ENCODE results near the gene NNMT.

Gene NNMT

DNA sequence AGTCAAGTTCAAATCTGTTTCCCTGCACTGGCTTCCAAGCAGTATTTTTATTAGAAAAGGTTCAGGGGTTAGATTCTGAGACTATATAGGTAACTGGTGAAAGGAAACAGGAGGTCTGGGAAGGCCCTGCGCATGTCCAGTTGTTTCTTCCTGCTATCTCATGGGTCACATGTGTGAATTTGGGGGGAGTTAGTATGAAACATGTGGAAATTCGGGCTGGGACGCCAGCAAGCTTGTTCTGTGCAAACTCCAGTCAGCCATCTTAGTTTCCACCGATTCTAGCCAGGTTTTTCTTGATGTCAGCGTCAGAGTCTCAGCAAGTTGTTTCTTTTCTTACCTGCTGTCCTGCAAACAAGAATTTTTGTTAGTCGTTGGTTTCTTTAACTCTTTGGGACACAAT lies 46.8 kb downstream of the NNMT start:
- peaks cover 13% of the 10 kb centered on the region for H3K4me1 ChIP-seq
- H3K36me3 ChIP-seq, result no peaks in the 10 kb centered on the region
- TF ChIP-seq Cebpa-rat (IDR thresholded peaks at IDR 0.05), result no peak
- H3K9ac ChIP-seq, result no peak overlapping the region
- H3K4me2 ChIP-seq, result no peak overlapping the region
- H4K20me1 ChIP-seq, result no peaks in the 10 kb centered on the region
- H3K9me3 ChIP-seq, result peaks cover 19% of the 10 kb centered on the region
- H3K27ac ChIP-seq, result no peak overlapping the region
- no peaks in the 10 kb centered on the region for H3K27me3 ChIP-seq
- H3K4me3 ChIP-seq, result no peak overlapping the region

DNA sequence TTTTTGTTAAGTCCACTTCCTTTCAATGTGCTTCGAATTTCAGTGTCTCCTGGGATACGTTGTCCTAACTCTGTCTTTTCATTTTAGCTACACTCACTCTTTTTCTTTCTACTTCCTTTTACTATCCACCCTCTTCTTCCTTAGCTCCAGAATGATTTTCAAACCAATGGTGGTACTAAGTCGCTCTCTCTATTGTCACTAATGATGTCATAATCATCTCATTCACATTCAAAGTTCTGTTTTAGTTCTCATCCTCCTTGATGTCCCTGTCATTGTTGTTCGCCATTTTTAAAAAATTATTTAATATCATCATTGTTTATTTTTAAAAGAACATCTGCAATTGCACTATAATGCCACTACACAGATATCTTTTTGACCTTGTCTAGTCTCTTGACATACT lies 47.3 kb downstream of the NNMT start:
- Histone ChIP-seq H3K27ac (no peak overlapping the region), H3K4me2 (no peak overlapping the region), H3K9ac (no peak overlapping the region), H3K4me3 (no peak overlapping the region), H3K4me1 (peaks cover 13% of the 10 kb centered on the region), H3K36me3 (no peaks in the 10 kb centered on the region), H3K27me3 (no peaks in the 10 kb centered on the region), H3K9me3 (peaks cover 20% of the 10 kb centered on the region), H4K20me1 (no peaks in the 10 kb centered on the region)
- TF ChIP-seq Cebpa-rat (IDR thresholded peaks at IDR 0.05), result no peak

DNA sequence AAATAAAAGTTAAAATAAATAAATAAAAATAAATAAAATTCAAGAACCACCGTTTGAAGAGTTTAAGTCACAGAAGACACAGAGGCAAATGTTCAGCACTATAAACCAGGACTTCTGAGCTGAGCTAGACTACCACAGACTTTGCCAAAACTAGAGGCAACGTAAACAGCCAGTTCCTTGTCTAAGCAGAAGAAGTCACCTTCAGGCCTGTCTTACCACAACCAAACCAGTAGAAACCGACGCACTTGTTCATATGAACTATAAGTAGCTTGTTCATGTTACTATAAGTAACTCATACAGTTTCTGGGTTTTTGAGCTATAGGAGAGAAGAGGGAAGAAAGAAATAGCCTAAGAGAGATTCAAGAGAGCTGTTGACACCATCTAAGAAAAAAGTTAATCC lies 48.3 kb downstream of the NNMT start:
- no peaks in the 10 kb centered on the region for H3K36me3 ChIP-seq
- H3K4me3 ChIP-seq, result no peak overlapping the region
- H3K4me1 ChIP-seq, result peaks cover 13% of the 10 kb centered on the region
- H3K27ac ChIP-seq, result no peak overlapping the region
- H3K9ac ChIP-seq, result no peak overlapping the region
- no peaks in the 10 kb centered on the region for H4K20me1 ChIP-seq
- H3K27me3 ChIP-seq, result no peaks in the 10 kb centered on the region
- peaks cover 20% of the 10 kb centered on the region for H3K9me3 ChIP-seq
- no peak overlapping the region for H3K4me2 ChIP-seq
- no peak for TF ChIP-seq Cebpa-rat (IDR thresholded peaks at IDR 0.05)

DNA sequence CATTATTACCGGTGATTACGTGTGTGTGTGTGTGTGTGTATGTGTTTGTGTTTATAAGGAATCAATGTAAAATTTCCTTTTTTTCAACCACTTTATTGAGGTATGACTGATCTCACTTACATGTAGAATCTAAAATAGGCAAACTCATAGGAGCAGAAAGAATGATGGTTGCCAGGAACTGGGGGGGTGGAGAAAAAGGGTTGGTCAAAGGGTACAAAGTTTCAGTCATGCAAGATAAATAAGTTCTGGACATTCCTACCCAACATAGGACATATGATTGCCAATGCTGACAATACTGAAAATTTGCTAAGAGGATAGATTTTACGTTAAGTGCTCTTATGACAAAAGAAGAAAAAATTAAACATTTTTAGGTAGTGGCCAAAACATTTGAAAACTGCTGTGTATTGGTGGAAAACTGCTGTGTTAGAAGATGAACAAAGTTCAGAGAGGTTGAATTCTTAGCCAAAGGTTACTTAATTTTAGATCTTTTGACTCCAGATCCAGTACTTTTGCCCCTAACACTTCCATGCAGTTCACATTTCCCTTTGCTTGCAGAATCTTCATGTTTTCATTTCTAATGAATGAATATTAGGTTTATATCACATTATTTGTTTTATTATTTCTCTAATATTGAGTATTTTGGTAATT lies 49.5 kb downstream of the NNMT start:
- Histone ChIP-seq H3K4me2 (no peak overlapping the region), H3K9ac (no peak overlapping the region), H3K9me3 (peaks cover 20% of the 10 kb centered on the region), H3K4me3 (no peak overlapping the region), H4K20me1 (no peaks in the 10 kb centered on the region), H3K27me3 (no peaks in the 10 kb centered on the region), H3K36me3 (no peaks in the 10 kb centered on the region), H3K27ac (no peak overlapping the region), H3K4me1 (peaks cover 7% of the 10 kb centered on the region)
- no peak for TF ChIP-seq Cebpa-rat (IDR thresholded peaks at IDR 0.05)

- Histone ChIP-seq H3K4me3 (no peak overlapping the region), H3K9me3 (peaks cover 17% of the 10 kb centered on the region), H3K4me2 (no peak overlapping the region), H3K27ac (no peak overlapping the region), H4K20me1 (no peaks in the 10 kb centered on the region), H3K4me1 (no peaks in the 10 kb centered on the region), H3K36me3 (no peaks in the 10 kb centered on the region), H3K9ac (no peak overlapping the region), H3K27me3 (no peaks in the 10 kb centered on the region)
- TF ChIP-seq Cebpa-rat (IDR thresholded peaks at IDR 0.05), result no peak
These were observed 50.5 kb downstream of the NNMT start for GRCh38 chr11:114346709-114347141.

- no peak overlapping the region for H3K4me3 ChIP-seq
- no peaks in the 10 kb centered on the region for H4K20me1 ChIP-seq
- H3K36me3 ChIP-seq, result no peaks in the 10 kb centered on the region
- TF ChIP-seq Cebpa-rat (IDR thresholded peaks at IDR 0.05), result no peak
- no peak overlapping the region for H3K9ac ChIP-seq
- H3K4me1 ChIP-seq, result no peaks in the 10 kb centered on the region
- peaks cover 17% of the 10 kb centered on the region for H3K9me3 ChIP-seq
- no peaks in the 10 kb centered on the region for H3K27me3 ChIP-seq
- no peak overlapping the region for H3K27ac ChIP-seq
- H3K4me2 ChIP-seq, result no peak overlapping the region
These were observed 52.3 kb downstream of the NNMT start for GRCh38 chr11:114348200-114349191.

GRCh38 chr11:114350022-114350421 lies 53.8 kb downstream of the NNMT start:
- H3K36me3 ChIP-seq, result no peaks in the 10 kb centered on the region
- H3K9ac ChIP-seq, result no peak overlapping the region
- H3K27me3 ChIP-seq, result no peaks in the 10 kb centered on the region
- H4K20me1 ChIP-seq, result no peaks in the 10 kb centered on the region
- peaks cover 17% of the 10 kb centered on the region for H3K9me3 ChIP-seq
- H3K4me2 ChIP-seq, result no peak overlapping the region
- TF ChIP-seq Cebpa-rat (IDR thresholded peaks at IDR 0.05), result no peak
- no peak overlapping the region for H3K27ac ChIP-seq
- no peak overlapping the region for H3K4me3 ChIP-seq
- H3K4me1 ChIP-seq, result no peaks in the 10 kb centered on the region

- H3K9me3 ChIP-seq, result no peaks in the 10 kb centered on the region
- no peak for TF ChIP-seq Cebpa-rat (IDR thresholded peaks at IDR 0.05)
- no peak overlapping the region for H3K27ac ChIP-seq
- no peaks in the 10 kb centered on the region for H4K20me1 ChIP-seq
- H3K27me3 ChIP-seq, result no peaks in the 10 kb centered on the region
- no peak overlapping the region for H3K9ac ChIP-seq
- H3K36me3 ChIP-seq, result no peaks in the 10 kb centered on the region
- no peak overlapping the region for H3K4me2 ChIP-seq
- no peaks in the 10 kb centered on the region for H3K4me1 ChIP-seq
- no peak overlapping the region for H3K4me3 ChIP-seq
These were observed 57.2 kb downstream of the NNMT start for GRCh38 chr11:114353443-114353842.

DNA sequence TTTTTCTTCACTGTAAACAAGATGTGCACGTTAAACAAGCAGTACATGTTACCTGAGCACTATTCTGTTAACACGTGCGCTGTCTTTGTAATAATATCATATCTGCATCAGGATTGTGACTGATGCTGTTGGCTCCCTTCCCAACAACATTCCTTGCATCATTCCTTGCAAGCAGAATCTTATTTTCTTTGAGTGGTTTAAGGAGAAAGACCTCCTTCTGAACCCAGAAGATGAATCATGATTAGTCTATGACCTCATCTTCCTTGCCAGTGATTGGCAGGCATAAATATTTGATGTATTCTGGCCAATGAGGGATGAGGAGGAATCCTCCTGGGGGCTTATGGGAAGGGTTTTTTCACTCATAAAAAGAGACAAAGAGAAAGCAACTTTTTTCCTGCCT lies 57.9 kb downstream of the NNMT start:
- no peaks in the 10 kb centered on the region for H3K36me3 ChIP-seq
- TF ChIP-seq Cebpa-rat (IDR thresholded peaks at IDR 0.05), result no peak
- H3K4me3 ChIP-seq, result no peak overlapping the region
- no peaks in the 10 kb centered on the region for H3K27me3 ChIP-seq
- no peak overlapping the region for H3K27ac ChIP-seq
- H3K9me3 ChIP-seq, result no peaks in the 10 kb centered on the region
- H4K20me1 ChIP-seq, result no peaks in the 10 kb centered on the region
- no peak overlapping the region for H3K9ac ChIP-seq
- H3K4me1 ChIP-seq, result no peaks in the 10 kb centered on the region
- no peak overlapping the region for H3K4me2 ChIP-seq

DNA sequence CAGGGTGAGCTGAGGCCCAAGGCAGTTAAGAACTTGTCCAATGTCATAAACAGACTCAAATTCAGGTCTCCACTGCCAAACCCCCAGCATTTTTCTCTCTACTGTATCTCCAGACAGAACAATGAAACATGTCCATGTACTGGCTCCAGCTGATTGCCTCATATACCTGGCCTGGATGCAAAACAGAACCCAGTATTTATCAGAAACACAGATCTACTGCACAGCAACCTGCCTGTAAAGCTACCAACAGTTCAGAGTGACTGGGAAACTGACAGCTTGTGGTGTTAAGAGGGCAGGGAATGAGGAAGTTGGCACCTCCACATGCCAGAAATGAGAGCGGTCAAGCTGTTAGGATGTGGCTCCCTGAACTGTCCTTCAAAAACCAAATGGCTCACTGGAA lies 62.5 kb downstream of the NNMT start:
- H3K27ac ChIP-seq, result no peak overlapping the region
- H3K4me1 ChIP-seq, result no peaks in the 10 kb centered on the region

More for the DNA sequence above, 62.5 kb downstream of the NNMT start:
- Histone ChIP-seq H4K20me1 (no peaks in the 10 kb centered on the region), H3K27me3 (no peaks in the 10 kb centered on the region), H3K9ac (no peak overlapping the region), H3K9me3 (no peaks in the 10 kb centered on the region), H3K36me3 (no peaks in the 10 kb centered on the region), H3K4me2 (no peak overlapping the region), H3K4me3 (no peak overlapping the region)
- TF ChIP-seq Cebpa-rat (IDR thresholded peaks at IDR 0.05), result no peak

All from BLaER1 (cell line).